Upper lobe of right lung (tissue), 1 donor: ENCODE data around the gene TLCD3B. TPM values are rescaled to one million over a fixed set of nuclear protein-coding genes. Genes with fewer than 3 reads are reported as not detected.

ENCODE experiments used
- ATAC-seq: fragments of 200-7000 bp; cut with Tn5 transposase; one replicate; pipeline ENCODE4 v1.9.1; 2020; ENCODE audit warnings: mild to moderate bottlenecking, moderate library complexity
- DNase-seq: peaks from one replicate; pipeline ENCODE4 v3.0.0-alpha.2; 2020
- H3K27ac ChIP-seq: fragments of 200-600 bp; one replicate; pipeline ENCODE4 v1.8.0; 2022
- H3K27me3 ChIP-seq: fragments of 200-600 bp; one replicate; pipeline ENCODE4 v1.8.0; 2022; ENCODE audit warnings: mild to moderate bottlenecking
- H3K36me3 ChIP-seq: fragments of 200-600 bp; one replicate; pipeline ENCODE4 v1.8.0; 2022
- H3K4me1 ChIP-seq: fragments of 200-600 bp; one replicate; pipeline ENCODE4 v1.8.0; 2022
- H3K4me3 ChIP-seq: fragments of 200-600 bp; one replicate; pipeline ENCODE4 v1.8.0; 2022; ENCODE audit warnings: mild to moderate bottlenecking
- H3K9me3 ChIP-seq: fragments of 200-600 bp; one replicate; pipeline ENCODE4 v1.8.0; 2022
- intact Hi-C: fragments of 100-400 bp; cut with DNase I; formaldehyde crosslinking; loops from one replicate; pipeline ENCODE4 v1.11.0; 2022
- total RNA-seq: library from RNA; stranded (reverse); fragmentation: NEBNext Ultra II Directional; extraction: Animal tissue kit (Norgen Biotek cat#: 25700); gene quantifications from one replicate; pipeline ENCODE4 v1.2.1, GENCODE V29; 2021
- TF ChIP-seq, protein P1 (sequence below): fragments of 200-600 bp; IDR thresholded peaks from one replicate; pipeline ENCODE4 v1.8.0; 2022; ENCODE audit warnings: antibody characterized with exemption
- donor health status: DM: no; HTN: yes; CAD: no; lungs with severe emphysema.

TLCD3B gene
- total RNA-seq, 1 donor from 2014 or later, result not detected

DNA sequence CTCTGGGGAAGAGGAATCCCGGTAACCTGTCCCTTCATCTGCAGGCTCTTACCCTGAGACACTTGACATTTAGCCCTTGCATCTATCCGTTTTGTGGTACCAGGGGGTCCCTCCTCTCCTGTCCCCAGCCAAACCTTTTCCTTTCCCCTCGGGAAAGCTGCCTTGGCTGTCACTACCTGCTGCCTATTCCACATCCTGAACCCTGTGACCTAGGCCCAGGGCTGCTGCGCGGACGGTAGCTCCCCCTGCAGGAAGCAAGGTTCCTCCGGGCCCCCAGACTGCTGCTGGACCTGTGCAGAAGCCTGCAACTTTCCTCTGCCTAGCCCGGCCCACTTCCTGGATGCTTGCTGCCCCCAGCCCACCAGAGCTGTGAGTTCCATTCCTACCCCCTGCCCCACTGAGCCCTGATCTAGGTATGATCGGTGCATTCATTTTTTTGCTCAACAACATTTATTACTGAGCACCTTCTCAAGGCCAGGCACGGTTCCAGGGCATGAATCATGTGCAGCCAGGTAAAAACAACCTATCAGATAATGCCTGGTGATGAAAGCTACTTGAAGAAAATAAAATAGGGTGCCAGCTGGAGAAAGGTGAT, 24.0 kb upstream of the TLCD3B start:
- Histone ChIP-seq H3K4me1 (peaks cover 8% of the 10 kb centered on the region), H3K27me3 (no peaks in the 10 kb centered on the region), H3K27ac (no peak overlapping the region), H3K36me3 (no peaks in the 10 kb centered on the region), H3K9me3 (no peaks in the 10 kb centered on the region), H3K4me3 (no peak overlapping the region)
- DNase-seq, result peak; percentile 73
- intact Hi-C loops, result no loop called here
- peak; percentile 57 for ATAC-seq
- TF ChIP-seq, protein P1, sequence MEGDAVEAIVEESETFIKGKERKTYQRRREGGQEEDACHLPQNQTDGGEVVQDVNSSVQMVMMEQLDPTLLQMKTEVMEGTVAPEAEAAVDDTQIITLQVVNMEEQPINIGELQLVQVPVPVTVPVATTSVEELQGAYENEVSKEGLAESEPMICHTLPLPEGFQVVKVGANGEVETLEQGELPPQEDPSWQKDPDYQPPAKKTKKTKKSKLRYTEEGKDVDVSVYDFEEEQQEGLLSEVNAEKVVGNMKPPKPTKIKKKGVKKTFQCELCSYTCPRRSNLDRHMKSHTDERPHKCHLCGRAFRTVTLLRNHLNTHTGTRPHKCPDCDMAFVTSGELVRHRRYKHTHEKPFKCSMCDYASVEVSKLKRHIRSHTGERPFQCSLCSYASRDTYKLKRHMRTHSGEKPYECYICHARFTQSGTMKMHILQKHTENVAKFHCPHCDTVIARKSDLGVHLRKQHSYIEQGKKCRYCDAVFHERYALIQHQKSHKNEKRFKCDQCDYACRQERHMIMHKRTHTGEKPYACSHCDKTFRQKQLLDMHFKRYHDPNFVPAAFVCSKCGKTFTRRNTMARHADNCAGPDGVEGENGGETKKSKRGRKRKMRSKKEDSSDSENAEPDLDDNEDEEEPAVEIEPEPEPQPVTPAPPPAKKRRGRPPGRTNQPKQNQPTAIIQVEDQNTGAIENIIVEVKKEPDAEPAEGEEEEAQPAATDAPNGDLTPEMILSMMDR, result peak; percentile 42

DNA sequence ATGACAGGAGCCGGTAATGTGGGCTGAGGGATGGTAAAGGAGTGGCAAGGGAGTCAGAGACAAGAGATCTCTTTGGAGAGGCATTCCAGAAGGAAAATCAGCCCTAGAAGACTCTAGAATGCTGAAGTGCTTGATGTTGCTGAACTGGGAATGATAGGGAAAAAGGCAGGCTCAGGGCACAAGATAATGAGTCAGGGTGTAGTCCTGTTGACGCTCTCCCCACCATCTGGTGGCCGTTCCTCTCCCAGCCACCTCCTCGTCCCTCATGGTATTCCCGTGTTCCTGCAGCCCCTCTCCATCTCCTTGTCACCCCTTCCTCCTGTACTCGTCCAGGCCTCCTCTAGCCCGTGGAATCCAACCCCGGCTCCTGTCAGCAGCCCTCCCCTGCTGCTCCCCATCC, 23.4 kb upstream of the TLCD3B start:
- TF ChIP-seq, protein P1, result no peak
- Histone ChIP-seq H3K4me3 (no peak overlapping the region), H3K9me3 (no peaks in the 10 kb centered on the region), H3K4me1 (peaks cover 8% of the 10 kb centered on the region), H3K36me3 (no peaks in the 10 kb centered on the region), H3K27ac (no peak overlapping the region), H3K27me3 (no peaks in the 10 kb centered on the region)
- no peak for DNase-seq
- intact Hi-C loops, result no loop called here
- no peak for ATAC-seq

DNA sequence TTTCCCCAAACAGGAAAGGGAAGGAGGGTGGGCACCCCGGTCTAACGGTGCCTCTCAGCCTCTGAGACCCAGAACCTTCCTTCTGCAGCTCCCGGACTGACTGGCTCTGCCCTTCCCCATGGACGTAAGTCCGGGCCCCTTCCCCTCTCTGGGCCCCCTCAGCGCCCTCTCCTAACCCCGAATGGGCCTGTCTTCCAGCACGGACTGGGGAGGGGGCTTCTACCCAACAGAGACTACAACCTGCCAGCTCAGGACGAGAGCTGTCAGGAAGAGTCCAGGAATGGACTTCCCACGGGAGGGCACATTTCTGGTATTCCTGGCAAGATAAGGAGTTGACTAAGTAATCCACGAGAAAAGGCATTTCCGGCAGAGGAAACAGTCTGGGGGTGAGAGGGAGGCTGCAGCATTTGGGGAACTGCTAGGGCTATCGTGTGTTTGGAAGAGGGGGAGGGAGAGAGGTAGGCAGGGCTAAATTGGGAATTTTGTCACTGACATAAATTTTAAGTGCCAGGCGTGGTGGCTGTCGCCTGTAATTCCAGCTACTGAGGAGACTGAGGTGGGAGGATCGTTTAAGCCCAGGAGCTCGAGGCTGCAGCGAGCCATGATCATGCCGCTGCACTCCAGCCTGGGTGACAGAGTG, 22.4 kb upstream of the TLCD3B start:
- no peak for DNase-seq
- peak; percentile 11 for ATAC-seq
- Histone ChIP-seq H3K27me3 (no peaks in the 10 kb centered on the region), H3K36me3 (no peaks in the 10 kb centered on the region), H3K27ac (peak overlapping the region; percentile 49), H3K4me1 (peaks cover 8% of the 10 kb centered on the region), H3K4me3 (peak overlapping the region; percentile 72), H3K9me3 (no peaks in the 10 kb centered on the region)
- TF ChIP-seq, protein P1, result no peak
- intact Hi-C loops, result no loop called here

DNA sequence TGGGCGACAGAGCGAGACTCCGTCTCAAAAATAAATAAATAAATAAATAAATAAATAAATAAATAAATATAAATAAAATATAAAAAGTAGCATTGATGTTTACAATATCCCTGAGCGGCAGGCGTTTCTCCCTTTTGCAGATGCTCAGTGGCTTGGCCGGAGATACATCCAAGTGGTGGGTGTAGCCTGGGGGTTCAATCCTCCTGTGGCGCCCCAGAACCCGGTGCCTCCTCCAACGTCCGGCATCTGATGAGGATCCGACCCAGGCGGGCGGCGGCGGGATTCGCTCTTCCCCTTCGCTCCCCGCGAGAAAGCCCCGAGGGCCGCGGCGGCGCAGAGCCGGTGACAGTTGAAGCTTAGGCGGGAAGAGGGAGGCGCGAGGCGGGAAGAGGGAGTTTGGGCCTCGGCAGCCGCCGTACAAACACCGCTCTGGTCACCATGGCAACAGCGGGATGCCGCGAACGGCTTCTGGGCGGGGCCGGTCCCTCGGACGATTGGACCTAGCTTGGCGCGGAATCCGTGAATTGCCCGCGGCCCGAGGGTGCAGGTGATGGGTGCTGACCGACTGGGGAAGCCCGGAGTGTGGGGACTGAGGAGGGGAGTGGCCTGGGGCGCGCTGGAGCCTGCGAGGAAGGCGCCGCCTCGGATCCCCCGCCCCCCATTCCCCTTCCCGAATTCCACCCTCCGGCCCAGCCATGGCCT, 21.8 kb upstream of the TLCD3B start:
- Histone ChIP-seq H3K27ac (peak overlapping the region; percentile 49), H3K9me3 (no peaks in the 10 kb centered on the region), H3K36me3 (no peaks in the 10 kb centered on the region), H3K4me1 (peaks cover 8% of the 10 kb centered on the region), H3K4me3 (peak overlapping the region; percentile 72), H3K27me3 (no peaks in the 10 kb centered on the region)
- ATAC-seq (peak; percentile 97), DNase-seq (peak; percentile 97)
- TF ChIP-seq, protein P1, result no peak
- intact Hi-C loops, result no loop called here

DNA sequence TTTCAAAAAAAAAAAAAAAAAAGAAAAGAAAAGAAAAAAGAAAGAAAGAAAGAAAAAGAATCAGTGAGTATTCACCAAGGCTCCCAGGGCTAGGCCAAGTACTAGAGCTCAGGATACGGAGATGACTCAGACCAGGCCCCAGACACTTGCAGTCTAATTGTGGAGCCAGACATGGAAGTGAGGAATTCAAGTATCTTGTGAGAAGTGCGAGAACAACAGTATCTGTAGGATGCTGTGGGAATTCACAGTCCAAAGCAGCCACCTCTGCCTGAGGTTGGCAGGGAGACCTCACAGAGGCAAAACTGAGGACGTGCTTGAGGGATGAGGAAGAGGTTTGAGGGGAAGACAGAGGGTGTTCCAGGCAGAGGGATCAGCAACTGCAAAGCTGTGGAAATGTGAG, 20.4 kb upstream of the TLCD3B start:
- DNase-seq (no peak), ATAC-seq (no peak)
- H3K4me1 ChIP-seq, result peaks cover 8% of the 10 kb centered on the region
- no peak overlapping the region for H3K27ac ChIP-seq
- no peak overlapping the region for H3K4me3 ChIP-seq
- TF ChIP-seq, protein P1, result no peak
- intact Hi-C loops, result no loop called here
- H3K27me3 ChIP-seq, result no peaks in the 10 kb centered on the region
- H3K36me3 ChIP-seq, result no peaks in the 10 kb centered on the region
- H3K9me3 ChIP-seq, result no peaks in the 10 kb centered on the region
